Measurements from ENCODE around the gene CAPRIN2.
A peak's percentile ranks its signal among the peaks of the same experiment; 100 is the strongest.

The CAPRIN2 gene

GRCh38 chr12:30753751-30754382 lies 884 bp downstream of the CAPRIN2 start:
- in situ Hi-C loops (cut with HindIII; ENCODE audit: low sequenced_read_pairs), result no loop called here
- peak overlapping the region; percentile 77 for H3K4me3 ChIP-seq (ENCODE audit: low read depth, low read length)
- TF ChIP-seq CTCF (IDR thresholded peaks at IDR 0.05; ENCODE audit: low read depth, low read length), result no peak
- peak; percentile 55 for DNase-seq (ENCODE audit: low read depth, low spot score)

GRCh38 chr12:30753233-30753632 lies 1.5 kb downstream of the CAPRIN2 start:
- DNase-seq (ENCODE audit: low read depth, low spot score), result peak; percentile 53
- in situ Hi-C loops (cut with HindIII; ENCODE audit: low sequenced_read_pairs), result no loop called here
- TF ChIP-seq CTCF (IDR thresholded peaks at IDR 0.05; ENCODE audit: low read depth, low read length), result peak; percentile 64
- peak overlapping the region; percentile 77 for H3K4me3 ChIP-seq (ENCODE audit: low read depth, low read length)

- no peak for DNase-seq (ENCODE audit: low read depth, low spot score)
- H3K4me3 ChIP-seq (ENCODE audit: low read depth, low read length), result no peak overlapping the region
- no peak for TF ChIP-seq CTCF (IDR thresholded peaks at IDR 0.05; ENCODE audit: low read depth, low read length)
- in situ Hi-C loops (cut with HindIII; ENCODE audit: low sequenced_read_pairs), result no loop called here
Measured at GRCh38 chr12:30752255-30752654, 2.5 kb downstream of the CAPRIN2 start.

GRCh38 chr12:30748147-30748546 lies 6.6 kb downstream of the CAPRIN2 start:
- no peak for DNase-seq (ENCODE audit: low read depth, low spot score)
- TF ChIP-seq CTCF (IDR thresholded peaks at IDR 0.05; ENCODE audit: low read depth, low read length), result no peak
- in situ Hi-C loops (cut with HindIII; ENCODE audit: low sequenced_read_pairs), result no loop called here
- H3K4me3 ChIP-seq (ENCODE audit: low read depth, low read length), result no peak overlapping the region

- H3K4me3 ChIP-seq (ENCODE audit: low read depth, low read length), result no peak overlapping the region
- TF ChIP-seq CTCF (IDR thresholded peaks at IDR 0.05; ENCODE audit: low read depth, low read length), result no peak
- in situ Hi-C loops (cut with HindIII; ENCODE audit: low sequenced_read_pairs), result no loop called here
- DNase-seq (ENCODE audit: low read depth, low spot score), result no peak
Measured at GRCh38 chr12:30746190-30746589, 8.6 kb downstream of the CAPRIN2 start.

GRCh38 chr12:30744321-30744720 lies 10.4 kb downstream of the CAPRIN2 start:
- no peak for TF ChIP-seq CTCF (IDR thresholded peaks at IDR 0.05; ENCODE audit: low read depth, low read length)

More at GRCh38 chr12:30744321-30744720, 10.4 kb downstream of the CAPRIN2 start:
- H3K4me3 ChIP-seq (ENCODE audit: low read depth, low read length), result no peak overlapping the region
- no peak for DNase-seq (ENCODE audit: low read depth, low spot score)
- in situ Hi-C loops (cut with HindIII; ENCODE audit: low sequenced_read_pairs), result no loop called here

Data from astrocyte of the spinal cord (primary cell).